Measurements from ENCODE around the gene PCDHGA10.

DNA sequence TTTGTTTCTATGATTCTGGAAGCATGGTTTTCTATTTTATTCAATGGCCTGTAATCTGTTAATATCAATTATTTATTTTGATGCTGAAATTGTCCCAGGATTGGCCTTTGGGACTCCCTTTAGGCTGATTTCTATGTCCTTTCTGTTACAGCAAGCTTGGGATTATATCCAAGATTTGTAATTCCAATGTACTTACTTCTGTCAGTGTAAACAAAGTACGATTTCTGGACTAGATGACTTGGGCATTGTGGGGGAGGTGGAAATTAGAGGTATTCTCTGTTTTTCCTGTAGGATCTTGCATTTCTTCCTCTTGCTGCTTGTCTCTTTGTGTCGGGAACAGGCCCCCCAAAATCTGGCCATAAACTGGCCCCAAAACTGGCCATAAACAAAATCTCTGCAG lies 21.2 kb downstream of the PCDHGA10 start:
- TF ChIP-seq POLR2A (IDR thresholded peaks at IDR 0.05): no peak
- TF ChIP-seq, protein P1, sequence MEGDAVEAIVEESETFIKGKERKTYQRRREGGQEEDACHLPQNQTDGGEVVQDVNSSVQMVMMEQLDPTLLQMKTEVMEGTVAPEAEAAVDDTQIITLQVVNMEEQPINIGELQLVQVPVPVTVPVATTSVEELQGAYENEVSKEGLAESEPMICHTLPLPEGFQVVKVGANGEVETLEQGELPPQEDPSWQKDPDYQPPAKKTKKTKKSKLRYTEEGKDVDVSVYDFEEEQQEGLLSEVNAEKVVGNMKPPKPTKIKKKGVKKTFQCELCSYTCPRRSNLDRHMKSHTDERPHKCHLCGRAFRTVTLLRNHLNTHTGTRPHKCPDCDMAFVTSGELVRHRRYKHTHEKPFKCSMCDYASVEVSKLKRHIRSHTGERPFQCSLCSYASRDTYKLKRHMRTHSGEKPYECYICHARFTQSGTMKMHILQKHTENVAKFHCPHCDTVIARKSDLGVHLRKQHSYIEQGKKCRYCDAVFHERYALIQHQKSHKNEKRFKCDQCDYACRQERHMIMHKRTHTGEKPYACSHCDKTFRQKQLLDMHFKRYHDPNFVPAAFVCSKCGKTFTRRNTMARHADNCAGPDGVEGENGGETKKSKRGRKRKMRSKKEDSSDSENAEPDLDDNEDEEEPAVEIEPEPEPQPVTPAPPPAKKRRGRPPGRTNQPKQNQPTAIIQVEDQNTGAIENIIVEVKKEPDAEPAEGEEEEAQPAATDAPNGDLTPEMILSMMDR (IDR thresholded peaks at IDR 0.05): no peak
- no peak for TF ChIP-seq POLR2AphosphoS5 (IDR thresholded peaks at IDR 0.05)
- no peak for TF ChIP-seq EP300 (IDR thresholded peaks at IDR 0.05)

Data from suprapubic skin (tissue), 4 donors.